IPS-NIHi11 (cell line): ENCODE data around the gene GREM2.

ENCODE experiments used
- DNase-seq: peaks from one replicate; pipeline ENCODE4 v3.0.0; 2012; ENCODE audit warnings: mixed read lengths, low spot score

The GREM2 gene

GRCh38 chr1:240455228-240455821, 156.6 kb downstream of the GREM2 start:
- no peak for DNase-seq

- no peak for DNase-seq
Observed at GRCh38 chr1:240445369-240445768, 166.6 kb downstream of the GREM2 start.

GRCh38 chr1:240441669-240442068, 170.3 kb downstream of the GREM2 start:
- no peak for DNase-seq
